HepG2 (cell line): ENCODE data around the gene PHF19. TPM values are rescaled to one million over a fixed set of nuclear protein-coding genes. Genes with fewer than 3 reads are reported as not detected.

ENCODE experiments used
- ARNT2 ChIP-seq: sonication (generic); formaldehyde crosslinking; IDR thresholded peaks from 2 replicates; pipeline ENCODE4 v1.8.0; 2022; ENCODE audit warnings: mild to moderate bottlenecking, low read depth, missing genetic modification reagents, moderate library complexity
- CEBPB ChIP-seq: IDR thresholded peaks from 2 replicates; pipeline ENCODE4 v1.6.1; 2011; ENCODE audit warnings: low read depth, low read length, improper control_type of control experiment, borderline replicate concordance
- HNF4G ChIP-seq, 2 experiments: sonication (generic) in 1 of 2; formaldehyde crosslinking in 1 of 2; IDR thresholded peaks; 2 replicates each; pipeline versions ENCODE4 v1.4.0 to v1.6.1; 2011 to 2020; ENCODE audit warnings: borderline replicate concordance in 2 of 2, low read depth in 2 of 2, mild to moderate bottlenecking in 2 of 2, low read length in 1 of 2, missing genetic modification reagents in 1 of 2, moderate library complexity in 1 of 2
- JUN ChIP-seq: sonication (generic); formaldehyde crosslinking; IDR thresholded peaks from 2 replicates; pipeline ENCODE4 v1.4.0; 2020; ENCODE audit warnings: mild to moderate bottlenecking, missing genetic modification reagents
- NFIC ChIP-seq: IDR thresholded peaks from 2 replicates; pipeline ENCODE4 v1.6.1; 2012; ENCODE audit warnings: mild to moderate bottlenecking, low read length, inconsistent platforms
- SALL2 ChIP-seq: sonication (generic); formaldehyde crosslinking; IDR thresholded peaks from 2 replicates; pipeline ENCODE4 v1.8.1; 2023; ENCODE audit warnings: mild to moderate bottlenecking, missing genetic modification reagents, inconsistent platforms
- SOX13 ChIP-seq, 3 experiments: fragments of 450-650 bp in 1 of 3; sonication (generic) in 1 of 3; formaldehyde crosslinking in 1 of 3; IDR thresholded peaks in 2 of 3; conservative IDR thresholded peaks in 1 of 3; 2 replicates each; pipeline versions ENCODE4 v1.5.0 to v1.6.1; 2016 to 2020; ENCODE audit warnings: antibody characterized with exemption in 1 of 3, mild to moderate bottlenecking in 1 of 3, missing compliant biosample characterization in 1 of 3, missing genetic modification reagents in 1 of 3, moderate library complexity in 1 of 3
- ZFP90 ChIP-seq: sonication (generic); formaldehyde crosslinking; IDR thresholded peaks from 2 replicates; pipeline ENCODE4 v1.8.0; 2022; ENCODE audit warnings: missing genetic modification reagents, mild to moderate bottlenecking, inconsistent platforms, borderline replicate concordance
- ZNF501 ChIP-seq: sonication (generic); formaldehyde crosslinking; IDR thresholded peaks from 2 replicates; pipeline ENCODE4 v1.5.1; 2020; ENCODE audit warnings: mild to moderate bottlenecking, moderate library complexity, missing genetic modification reagents
- ZNF607 ChIP-seq: sonication (generic); formaldehyde crosslinking; IDR thresholded peaks from 2 replicates; pipeline ENCODE4 v1.5.1; 2020; ENCODE audit warnings: missing genetic modification reagents, mild to moderate bottlenecking, borderline replicate concordance
- polyA plus RNA-seq, 8 experiments: library from polyadenylated mRNA; depleted of rRNA in 3 of 8; stranded (reverse) in 7 of 8; unstranded in 1 of 8; fragments of >200 nt; fragmentation: Illumina TruSeq in 4 of 8; extraction: Trizol in 4 of 8; gene quantifications; 2 replicates each; pipeline versions ENCODE4 v1.2.1 to v1.2.3, GENCODE V29; 2011 to 2016; ENCODE audit warnings: low read depth in 4 of 8, missing spikeins in 1 of 8, mixed read lengths in 1 of 8; ENCODE audit not compliant: insufficient read depth in 1 of 8
- total RNA-seq, 5 experiments: library from RNA; depleted of rRNA; stranded (reverse); fragments of >200 nt; fragmentation: Illumina TruSeq; extraction: Trizol; gene quantifications; 2 replicates each; pipeline ENCODE4 v1.2.3, GENCODE V29; 2016; ENCODE audit warnings: low read depth in 1 of 5
- TF ChIP-seq, protein P1 (sequence below), 2 experiments: IDR thresholded peaks; 2 replicates each; pipeline ENCODE4 v1.6.1; 2011 to 2012; ENCODE audit warnings: low read length in 2 of 2, borderline replicate concordance in 1 of 2, low read depth in 1 of 2, mild to moderate bottlenecking in 1 of 2, moderate library complexity in 1 of 2
- TF ChIP-seq, protein P2 (sequence below), 2 experiments: fragments of 450-650 bp in 1 of 2; sonication (generic) in 1 of 2; formaldehyde crosslinking; IDR thresholded peaks; 2 replicates each; pipeline versions ENCODE4 v1.5.0 to v1.8.0; 2020 to 2022; ENCODE audit warnings: mild to moderate bottlenecking in 1 of 2, missing genetic modification reagents in 1 of 2
- TF ChIP-seq, protein P3 (sequence below): sonication (generic); formaldehyde crosslinking; IDR thresholded peaks from 2 replicates; pipeline ENCODE4 v1.4.0; 2020; ENCODE audit warnings: missing genetic modification reagents, mild to moderate bottlenecking, borderline replicate concordance
- TF ChIP-seq, protein P4 (sequence below): sonication (generic); formaldehyde crosslinking; conservative IDR thresholded peaks from 2 replicates; pipeline ENCODE4 v1.4.0; 2020; ENCODE audit warnings: missing genetic modification reagents
- TF ChIP-seq, protein P5 (sequence below): sonication (generic); formaldehyde crosslinking; IDR thresholded peaks from 2 replicates; pipeline ENCODE4 v1.9.0; 2021; ENCODE audit warnings: missing genetic modification reagents, mild to moderate bottlenecking, borderline replicate concordance

PHF19 gene
- total and polyA plus RNA-seq, 2 of the 13 experiments (the other 11 are each of a cell fraction or from before 2014, with no cell fraction given) = 29.7 to 41.3 TPM

DNA sequence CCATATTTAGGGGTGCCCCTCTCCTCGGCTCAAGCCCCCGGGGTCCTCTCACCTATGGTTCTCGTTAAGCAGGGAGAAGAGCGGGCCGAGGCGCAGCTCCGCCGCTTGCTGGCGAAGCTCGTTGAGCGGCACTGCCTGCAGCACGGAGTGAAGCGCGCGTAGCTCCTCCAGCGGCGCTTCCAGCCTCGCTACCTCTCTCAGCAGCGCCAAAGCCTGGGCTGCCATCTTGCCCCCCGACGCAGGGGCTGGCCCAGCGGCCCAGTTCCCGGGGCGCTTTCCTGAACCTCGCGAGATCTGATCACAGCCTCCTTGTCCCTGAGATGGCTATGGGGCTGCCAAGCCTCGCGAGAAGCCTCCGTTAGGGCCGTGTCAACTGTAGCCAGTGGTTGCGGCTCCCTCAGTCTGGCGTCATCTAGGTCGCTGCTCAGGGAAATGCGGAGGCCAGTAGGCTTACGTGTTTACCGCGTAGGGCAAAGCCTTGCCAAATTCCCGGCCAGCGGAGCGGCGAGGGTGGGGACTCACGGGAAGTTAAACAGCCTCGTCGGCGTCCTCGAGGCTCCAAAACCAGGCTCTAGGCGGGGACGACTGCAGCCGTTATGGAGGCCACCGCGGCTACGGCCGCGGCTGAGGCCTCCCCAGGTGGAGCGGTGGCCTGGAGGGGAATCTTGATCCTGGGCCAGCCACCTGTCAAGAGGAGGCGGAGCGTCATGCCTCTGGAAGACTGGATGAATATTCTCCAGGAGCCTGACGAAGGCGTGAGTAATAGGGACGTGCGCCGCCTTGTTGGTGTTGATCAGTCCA lies 34.1 kb downstream of the PHF19 start, which contains the start of gene PSMD5 (continued):
- TF ChIP-seq, protein P1, sequence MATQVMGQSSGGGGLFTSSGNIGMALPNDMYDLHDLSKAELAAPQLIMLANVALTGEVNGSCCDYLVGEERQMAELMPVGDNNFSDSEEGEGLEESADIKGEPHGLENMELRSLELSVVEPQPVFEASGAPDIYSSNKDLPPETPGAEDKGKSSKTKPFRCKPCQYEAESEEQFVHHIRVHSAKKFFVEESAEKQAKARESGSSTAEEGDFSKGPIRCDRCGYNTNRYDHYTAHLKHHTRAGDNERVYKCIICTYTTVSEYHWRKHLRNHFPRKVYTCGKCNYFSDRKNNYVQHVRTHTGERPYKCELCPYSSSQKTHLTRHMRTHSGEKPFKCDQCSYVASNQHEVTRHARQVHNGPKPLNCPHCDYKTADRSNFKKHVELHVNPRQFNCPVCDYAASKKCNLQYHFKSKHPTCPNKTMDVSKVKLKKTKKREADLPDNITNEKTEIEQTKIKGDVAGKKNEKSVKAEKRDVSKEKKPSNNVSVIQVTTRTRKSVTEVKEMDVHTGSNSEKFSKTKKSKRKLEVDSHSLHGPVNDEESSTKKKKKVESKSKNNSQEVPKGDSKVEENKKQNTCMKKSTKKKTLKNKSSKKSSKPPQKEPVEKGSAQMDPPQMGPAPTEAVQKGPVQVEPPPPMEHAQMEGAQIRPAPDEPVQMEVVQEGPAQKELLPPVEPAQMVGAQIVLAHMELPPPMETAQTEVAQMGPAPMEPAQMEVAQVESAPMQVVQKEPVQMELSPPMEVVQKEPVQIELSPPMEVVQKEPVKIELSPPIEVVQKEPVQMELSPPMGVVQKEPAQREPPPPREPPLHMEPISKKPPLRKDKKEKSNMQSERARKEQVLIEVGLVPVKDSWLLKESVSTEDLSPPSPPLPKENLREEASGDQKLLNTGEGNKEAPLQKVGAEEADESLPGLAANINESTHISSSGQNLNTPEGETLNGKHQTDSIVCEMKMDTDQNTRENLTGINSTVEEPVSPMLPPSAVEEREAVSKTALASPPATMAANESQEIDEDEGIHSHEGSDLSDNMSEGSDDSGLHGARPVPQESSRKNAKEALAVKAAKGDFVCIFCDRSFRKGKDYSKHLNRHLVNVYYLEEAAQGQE (IDR thresholded peaks at IDR 0.05; ENCODE audit: borderline replicate concordance in 1 of 2, low read depth in 1 of 2, low read length in 2 of 2) = peak in 1 of 2 experiments; percentile 58; a peak in 1 of 4 replicates
- peak; percentile 13; the same call in 1 of the 2 replicates for TF ChIP-seq HNF4G (IDR thresholded peaks at IDR 0.05; ENCODE audit: borderline replicate concordance, low read depth, low read length)
- no peak for TF ChIP-seq HNF4G (CRISPR knock-in tag; IDR thresholded peaks at IDR 0.05; ENCODE audit: borderline replicate concordance, low read depth)
- TF ChIP-seq, protein P2, sequence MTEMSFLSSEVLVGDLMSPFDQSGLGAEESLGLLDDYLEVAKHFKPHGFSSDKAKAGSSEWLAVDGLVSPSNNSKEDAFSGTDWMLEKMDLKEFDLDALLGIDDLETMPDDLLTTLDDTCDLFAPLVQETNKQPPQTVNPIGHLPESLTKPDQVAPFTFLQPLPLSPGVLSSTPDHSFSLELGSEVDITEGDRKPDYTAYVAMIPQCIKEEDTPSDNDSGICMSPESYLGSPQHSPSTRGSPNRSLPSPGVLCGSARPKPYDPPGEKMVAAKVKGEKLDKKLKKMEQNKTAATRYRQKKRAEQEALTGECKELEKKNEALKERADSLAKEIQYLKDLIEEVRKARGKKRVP (CRISPR knock-in tag; IDR thresholded peaks at IDR 0.05) = peak in 1 of 2 experiments; percentile 77; a peak in 2 of 4 replicates
- TF ChIP-seq CEBPB = no peak; the same call in 1 of the 2 replicates
- TF ChIP-seq SALL2 (CRISPR knock-in tag) = peak; percentile 80; the same call in 1 of the 2 replicates
- TF ChIP-seq, protein P3, sequence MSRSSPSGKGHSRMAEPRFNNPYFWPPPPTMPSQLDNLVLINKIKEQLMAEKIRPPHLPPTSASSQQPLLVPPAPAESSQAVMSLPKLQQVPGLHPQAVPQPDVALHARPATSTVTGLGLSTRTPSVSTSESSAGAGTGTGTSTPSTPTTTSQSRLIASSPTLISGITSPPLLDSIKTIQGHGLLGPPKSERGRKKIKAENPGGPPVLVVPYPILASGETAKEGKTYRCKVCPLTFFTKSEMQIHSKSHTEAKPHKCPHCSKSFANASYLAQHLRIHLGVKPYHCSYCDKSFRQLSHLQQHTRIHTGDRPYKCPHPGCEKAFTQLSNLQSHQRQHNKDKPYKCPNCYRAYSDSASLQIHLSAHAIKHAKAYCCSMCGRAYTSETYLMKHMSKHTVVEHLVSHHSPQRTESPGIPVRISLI (CRISPR knock-in tag) = no peak
- no peak for TF ChIP-seq SOX13 (IDR thresholded peaks at IDR 0.05)
- peak in 1 of 2 experiments; percentile 40; a peak in 2 of 4 replicates for TF ChIP-seq SOX13 (CRISPR knock-in tag; conservative IDR thresholded peaks at IDR 0.05 in 1 of 2, IDR thresholded peaks at IDR 0.05 in 1 of 2)
- TF ChIP-seq, protein P4, sequence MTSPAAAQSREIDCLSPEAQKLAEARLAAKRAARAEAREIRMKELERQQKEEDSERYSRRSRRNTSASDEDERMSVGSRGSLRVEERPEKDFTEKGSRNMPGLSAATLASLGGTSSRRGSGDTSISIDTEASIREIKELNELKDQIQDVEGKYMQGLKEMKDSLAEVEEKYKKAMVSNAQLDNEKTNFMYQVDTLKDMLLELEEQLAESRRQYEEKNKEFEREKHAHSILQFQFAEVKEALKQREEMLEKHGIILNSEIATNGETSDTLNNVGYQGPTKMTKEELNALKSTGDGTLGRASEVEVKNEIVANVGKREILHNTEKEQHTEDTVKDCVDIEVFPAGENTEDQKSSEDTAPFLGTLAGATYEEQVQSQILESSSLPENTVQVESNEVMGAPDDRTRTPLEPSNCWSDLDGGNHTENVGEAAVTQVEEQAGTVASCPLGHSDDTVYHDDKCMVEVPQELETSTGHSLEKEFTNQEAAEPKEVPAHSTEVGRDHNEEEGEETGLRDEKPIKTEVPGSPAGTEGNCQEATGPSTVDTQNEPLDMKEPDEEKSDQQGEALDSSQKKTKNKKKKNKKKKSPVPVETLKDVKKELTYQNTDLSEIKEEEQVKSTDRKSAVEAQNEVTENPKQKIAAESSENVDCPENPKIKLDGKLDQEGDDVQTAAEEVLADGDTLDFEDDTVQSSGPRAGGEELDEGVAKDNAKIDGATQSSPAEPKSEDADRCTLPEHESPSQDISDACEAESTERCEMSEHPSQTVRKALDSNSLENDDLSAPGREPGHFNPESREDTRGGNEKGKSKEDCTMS (CRISPR knock-in tag) = no peak
- TF ChIP-seq ZNF501 (CRISPR knock-in tag) = peak; percentile 90
- no peak for TF ChIP-seq JUN (CRISPR knock-in tag)
- TF ChIP-seq ZFP90 (CRISPR knock-in tag) = peak; percentile 70; the same call in 1 of the 2 replicates
- TF ChIP-seq ARNT2 (CRISPR knock-in tag) = no peak; the same call in 1 of the 2 replicates
- TF ChIP-seq, protein P5, sequence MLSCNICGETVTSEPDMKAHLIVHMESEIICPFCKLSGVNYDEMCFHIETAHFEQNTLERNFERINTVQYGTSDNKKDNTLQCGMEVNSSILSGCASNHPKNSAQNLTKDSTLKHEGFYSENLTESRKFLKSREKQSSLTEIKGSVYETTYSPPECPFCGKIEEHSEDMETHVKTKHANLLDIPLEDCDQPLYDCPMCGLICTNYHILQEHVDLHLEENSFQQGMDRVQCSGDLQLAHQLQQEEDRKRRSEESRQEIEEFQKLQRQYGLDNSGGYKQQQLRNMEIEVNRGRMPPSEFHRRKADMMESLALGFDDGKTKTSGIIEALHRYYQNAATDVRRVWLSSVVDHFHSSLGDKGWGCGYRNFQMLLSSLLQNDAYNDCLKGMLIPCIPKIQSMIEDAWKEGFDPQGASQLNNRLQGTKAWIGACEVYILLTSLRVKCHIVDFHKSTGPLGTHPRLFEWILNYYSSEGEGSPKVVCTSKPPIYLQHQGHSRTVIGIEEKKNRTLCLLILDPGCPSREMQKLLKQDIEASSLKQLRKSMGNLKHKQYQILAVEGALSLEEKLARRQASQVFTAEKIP (CRISPR knock-in tag) = no peak
- no peak for TF ChIP-seq NFIC
- peak; percentile 48; the same call in 1 of the 2 replicates for TF ChIP-seq ZNF607 (CRISPR knock-in tag)
